Gastrocnemius medialis (tissue), 4 donors: ENCODE data around the gene GARS1.

Source experiments
- CTCF ChIP-seq, 5 experiments: fragments of 450-650 bp in 3 of 5; fragments of 200-600 bp in 2 of 5; sonication (generic) in 2 of 5; IDR thresholded peaks in 4 of 5; conservative IDR thresholded peaks in 1 of 5; 1 replicate in 4 of 5; 2 replicates in 1 of 5; pipeline ENCODE4 v1.5.1; 2016 to 2019; ENCODE audit warnings: antibody characterized with exemption in 5 of 5, mild to moderate bottlenecking in 3 of 5, moderate library complexity in 3 of 5
- POLR2A ChIP-seq, 2 donors: fragments of 450-650 bp; IDR thresholded peaks; one replicate each; pipeline ENCODE4 v1.6.1; 2017; ENCODE audit warnings: antibody characterized with exemption in 2 of 2, mild to moderate bottlenecking in 2 of 2, moderate library complexity in 2 of 2

GRCh38 chr7:30660331-30661255 is 65.9 kb downstream of the GARS1 start:
- no peak for TF ChIP-seq CTCF (IDR thresholded peaks at IDR 0.05 in 4 of 5, conservative IDR thresholded peaks at IDR 0.05 in 1 of 5)
- no peak for TF ChIP-seq POLR2A (IDR thresholded peaks at IDR 0.05)
